IMR-90 (cell line): ENCODE data around the gene LDHD. TPM values are rescaled to one million over a fixed set of nuclear protein-coding genes. Genes with fewer than 3 reads are reported as not detected.

Source experiments
- ATAC-seq: fragments of 200-7000 bp; cut with Tn5 transposase; 2 replicates; pipeline ENCODE4 v1.9.1; 2020; ENCODE audit warnings: low read depth, mild to moderate bottlenecking, moderate library complexity
- BruUV-seq: library from RNA; stranded (reverse); fragments of 400-500 nt; replicated peaks from 2 replicates; lab custom pipeline; 2021; lab: Mats Ljungman, UMichigan
- CTCF ChIA-PET: fragments of 300-600 bp; formaldehyde crosslinking; extraction: SDS; loops from one replicate; lab custom pipeline; 2021; ENCODE audit warnings: antibody characterized with exemption; lab: Yijun Ruan, JAX
- POLR2A ChIA-PET: fragments of 300-600 bp; sonication (Branson Sonifier 250); formaldehyde crosslinking; loops from one replicate; lab custom pipeline; 2022; ENCODE audit warnings: antibody characterized with exemption; ENCODE audit not compliant: unreplicated experiment; lab: Charles Lee
- DNase-seq: peaks from one replicate; pipeline ENCODE4 v3.0.0; 2013
- H2AFZ ChIP-seq: replicated peaks from 2 replicates; pipeline ENCODE3; 2013; ENCODE audit warnings: low read length, mild to moderate bottlenecking; ENCODE audit not compliant: poor library complexity
- H2AK5ac ChIP-seq: 2 replicates; pipeline ENCODE4 v1.6.1; 2013; ENCODE audit warnings: low read depth, low read length, inconsistent platforms
- H2AK9ac ChIP-seq: replicated peaks from 2 replicates; pipeline ENCODE3; 2013; ENCODE audit warnings: mild to moderate bottlenecking, low read depth, low read length, moderate library complexity; ENCODE audit not compliant: poor library complexity
- H2BK120ac ChIP-seq: 2 replicates; pipeline ENCODE4 v1.6.1; 2013; ENCODE audit warnings: low read depth, low read length, inconsistent platforms
- H2BK15ac ChIP-seq: 3 replicates; pipeline ENCODE4 v1.6.1; 2013; ENCODE audit warnings: low read depth, low read length, inconsistent platforms
- H2BK20ac ChIP-seq: 2 replicates; pipeline ENCODE4 v1.6.1; 2013; ENCODE audit warnings: low read depth, mild to moderate bottlenecking, inconsistent platforms, low read length, moderate library complexity
- H2BK5ac ChIP-seq: 2 replicates; pipeline ENCODE4 v1.6.1; 2013; ENCODE audit warnings: mild to moderate bottlenecking, low read depth, low read length, inconsistent platforms; ENCODE audit not compliant: poor library complexity, severe bottlenecking
- H3K14ac ChIP-seq: replicated peaks from 2 replicates; pipeline ENCODE4 v1.6.1; 2013; ENCODE audit warnings: low read depth, low read length, inconsistent platforms
- H3K18ac ChIP-seq: 2 replicates; pipeline ENCODE4 v1.6.1; 2013; ENCODE audit warnings: low read depth, low read length, control low read depth
- H3K23ac ChIP-seq: 2 replicates; pipeline ENCODE4 v1.6.1; 2013; ENCODE audit warnings: low read depth, low read length, inconsistent platforms
- H3K27ac ChIP-seq: 2 replicates; pipeline ENCODE4 v1.5.1; 2013; ENCODE audit warnings: mild to moderate bottlenecking, control low read depth, low read length; ENCODE audit not compliant: insufficient read depth
- H3K27me3 ChIP-seq: 2 replicates; pipeline ENCODE4 v1.6.1; 2013; ENCODE audit warnings: low read length; ENCODE audit not compliant: control insufficient read depth, insufficient read depth
- H3K36me3 ChIP-seq: 2 replicates; pipeline ENCODE4 v1.6.1; 2013; ENCODE audit warnings: low read length, mixed read lengths; ENCODE audit not compliant: control insufficient read depth, insufficient read depth
- H3K4ac ChIP-seq: 2 replicates; pipeline ENCODE4 v1.6.1; 2013; ENCODE audit warnings: low read depth, low read length, inconsistent platforms
- H3K4me1 ChIP-seq: 2 replicates; pipeline ENCODE4 v1.6.1; 2013; ENCODE audit warnings: low read length, mixed read lengths; ENCODE audit not compliant: control insufficient read depth, insufficient read depth
- H3K4me2 ChIP-seq: 2 replicates; pipeline ENCODE4 v1.6.1; 2013; ENCODE audit warnings: low read depth, mild to moderate bottlenecking, control low read depth, low read length, moderate library complexity
- H3K4me3 ChIP-seq: 2 replicates; pipeline ENCODE4 v1.5.1; 2013; ENCODE audit warnings: low read depth, mild to moderate bottlenecking, control low read depth, low read length, moderate library complexity; ENCODE audit not compliant: insufficient read depth
- H3K56ac ChIP-seq: 2 replicates; pipeline ENCODE4 v1.6.1; 2013; ENCODE audit warnings: low read length, inconsistent platforms; ENCODE audit not compliant: insufficient read depth; ENCODE audit errors: extremely low read depth
- H3K79me1 ChIP-seq, 2 experiments: 2 replicates each; pipeline ENCODE4 v1.6.1; 2013; ENCODE audit warnings: low read length in 2 of 2, inconsistent platforms in 1 of 2, low read depth in 1 of 2
- H3K9ac ChIP-seq: 2 replicates; pipeline ENCODE4 v1.6.1; 2013; ENCODE audit warnings: low read depth, low read length, control low read depth
- H3K9me1 ChIP-seq: 2 replicates; pipeline ENCODE4 v1.6.1; 2013; ENCODE audit warnings: low read length, inconsistent platforms; ENCODE audit not compliant: insufficient read depth
- H3K9me3 ChIP-seq: 2 replicates; pipeline ENCODE4 v1.6.1; 2013; ENCODE audit warnings: low read length; ENCODE audit not compliant: control insufficient read depth, insufficient read depth
- H4K20me1 ChIP-seq: 2 replicates; pipeline ENCODE4 v1.6.1; 2013; ENCODE audit warnings: low read length, inconsistent platforms; ENCODE audit not compliant: insufficient read depth
- H4K5ac ChIP-seq: 2 replicates; pipeline ENCODE4 v1.6.1; 2013; ENCODE audit warnings: mild to moderate bottlenecking, low read depth, low read length, control low read depth
- H4K8ac ChIP-seq, 2 experiments: 2 replicates each; pipeline ENCODE4 v1.6.1; 2013; ENCODE audit warnings: low read depth in 2 of 2, low read length in 2 of 2, control low read depth in 1 of 2, inconsistent platforms in 1 of 2
- H4K91ac ChIP-seq: 2 replicates; pipeline ENCODE4 v1.6.1; 2013; ENCODE audit warnings: low read depth, low read length, inconsistent platforms; ENCODE audit not compliant: insufficient read depth
- CHD1 ChIP-seq: IDR thresholded peaks from 2 replicates; pipeline ENCODE4 v1.6.1; 2012; ENCODE audit warnings: low read depth, low read length, improper control_type of control experiment
- RAD21 ChIP-seq: IDR thresholded peaks from 2 replicates; pipeline ENCODE4 v1.6.1; 2012; ENCODE audit warnings: low read length, improper control_type of control experiment
- WGBS, 2 experiments: methylation state at CpG; one replicate each; pipeline versions ENCODE4 v1.1.5 to v1.1.7; 2013; ENCODE audit warnings: missing lambda C conversion rate in 2 of 2; ENCODE audit not compliant: insufficient read length in 1 of 2; ENCODE audit errors: extremely low coverage in 2 of 2; 5-methylcytosine and 5-hydroxymethylcytosine counted together
- dilution Hi-C: fragments of 300-500 bp; cut with HindIII; formaldehyde crosslinking; loops from one replicate; pipeline ENCODE4 v1.14.3; 2018; ENCODE audit warnings: low sequenced_read_pairs; ENCODE audit not compliant: unreplicated experiment
- in situ Hi-C: fragments of 300-500 bp; cut with MboI; formaldehyde crosslinking; loops from 3 replicates; pipeline ENCODE4 v1.14.3; 2019; ENCODE audit warnings: low sequenced_read_pairs, inconsistent platforms, mixed read lengths
- intact Hi-C: fragments of 100-400 bp; cut with micrococcal nuclease; formaldehyde crosslinking; loops from 2 replicates; pipeline ENCODE4 v1.10.0; 2022
- polyA plus RNA-seq, 3 experiments: library from polyadenylated mRNA; depleted of rRNA; stranded (reverse); fragments of >200 nt; gene quantifications; 2 replicates each; pipeline ENCODE4 v1.2.3, GENCODE V29; 2012; ENCODE audit warnings: low replicate concordance in 1 of 3
- total RNA-seq: library from RNA; depleted of rRNA; stranded (reverse); fragments of >200 nt; gene quantifications from 2 replicates; pipeline ENCODE4 v1.2.3, GENCODE V29; 2012

The LDHD gene
- total and polyA plus RNA-seq, 2 of the 4 experiments (the other 2 are of a cell fraction), result under 0.01 to 0.26 TPM

DNA sequence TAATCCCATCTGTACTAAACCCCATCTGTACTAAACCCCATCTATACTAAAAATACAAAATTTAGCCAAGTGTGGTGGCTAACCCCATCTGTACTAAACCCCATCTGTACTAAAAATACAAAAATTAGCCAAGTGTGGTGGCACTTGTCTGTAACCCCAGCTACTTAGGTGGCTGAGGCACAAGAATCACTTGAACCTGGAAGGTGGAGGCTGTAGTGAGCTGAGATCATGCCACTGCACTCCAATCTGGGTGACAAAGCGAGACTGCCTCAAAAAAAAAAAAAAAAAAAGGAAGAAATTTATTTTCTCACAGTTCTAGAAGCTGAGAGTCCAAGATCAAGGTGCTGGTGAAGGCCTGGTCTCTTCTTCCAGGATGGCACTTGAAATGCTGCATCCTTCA is 43.8 kb upstream of the LDHD start:
- Histone ChIP-seq H2BK5ac (no peak overlapping the region), H3K4me1 (no peaks in the 10 kb centered on the region), H3K18ac (no peak overlapping the region), H2AFZ (no peak overlapping the region), H2AK9ac (no peak overlapping the region), H3K23ac (no peak overlapping the region), H2BK15ac (no peak overlapping the region), H3K9ac (no peak overlapping the region), H4K8ac (no peak overlapping the region), H2BK20ac (no peak overlapping the region), H3K14ac (no peak overlapping the region), H3K27me3 (no peaks in the 10 kb centered on the region), H2AK5ac (no peak overlapping the region), H3K9me3 (peaks cover 10% of the 10 kb centered on the region), H3K4ac (no peak overlapping the region), H4K5ac (no peak overlapping the region), H3K56ac (no peak overlapping the region), H3K79me1 (peaks cover 4 to 17% of the 10 kb centered on the region in 2 experiments; a peak in 3 of 4 replicates), H3K36me3 (peaks cover 29% of the 10 kb centered on the region), H3K9me1 (no peaks in the 10 kb centered on the region), H4K91ac (no peak overlapping the region), H3K4me2 (no peak overlapping the region), H3K27ac (no peak overlapping the region), H2BK120ac (no peak overlapping the region), H3K4me3 (no peak overlapping the region), H4K20me1 (no peaks in the 10 kb centered on the region)
- CTCF ChIA-PET, result interaction anchor here (0.7 kb wide), 1 partner anchor 247 kb away, joined by 3 read pairs; no protein-coding TSS in a partner anchor
- ATAC-seq (no peak), DNase-seq (no peak)
- WGBS, 2 experiments, result no CpG with 5 or more reads among the region's 1 CpG
- dilution Hi-C loops, result no loop called here
- in situ Hi-C loops, result no loop called here
- TF ChIP-seq CHD1 (no peak), RAD21 (no peak)
- BruUV-seq, result no TSS peak
- POLR2A ChIA-PET, result no interaction called here
- intact Hi-C loops, result no loop called here
